Gastroesophageal sphincter (tissue), 4 donors: ENCODE results near the gene XKR7. TPM values are rescaled to one million over a fixed set of nuclear protein-coding genes. Genes with fewer than 3 reads are reported as not detected.

Source experiments
- ATAC-seq: fragments of 150-250 bp; one replicate; pipeline ENCODE4 v1.9.1; 2016; ENCODE audit warnings: mild to moderate bottlenecking, moderate library complexity
- H3K27ac ChIP-seq, 4 donors: fragments of 200-600 bp; sonication (generic) in 3 of 4; 1 replicate in 3 of 4; 2 replicates in 1 of 4; pipeline ENCODE4 v1.5.1; 2016 to 2019
- H3K27me3 ChIP-seq: fragments of 200-600 bp; sonication (generic); one replicate; pipeline ENCODE4 v1.5.1; 2019
- H3K36me3 ChIP-seq, 2 donors: fragments of 200-600 bp; sonication (generic); one replicate each; pipeline ENCODE4 v1.5.1; 2019; ENCODE audit warnings: control low read depth in 1 of 2
- H3K4me1 ChIP-seq, 3 donors: fragments of 200-600 bp; sonication (generic); 1 replicate in 2 of 3; 2 replicates in 1 of 3; pipeline ENCODE4 v1.5.1; 2016 to 2019; ENCODE audit warnings: control low read depth in 2 of 3
- H3K4me3 ChIP-seq, 2 donors: fragments of 200-600 bp; sonication (generic); one replicate each; pipeline ENCODE4 v1.5.1; 2019; ENCODE audit warnings: mild to moderate bottlenecking in 1 of 2, moderate library complexity in 1 of 2
- H3K9me3 ChIP-seq, 3 donors: fragments of 200-600 bp; sonication (generic); one replicate each; pipeline ENCODE4 v1.5.1; 2017 to 2019; ENCODE audit warnings: control low read depth in 2 of 3
- CTCF ChIP-seq, 4 experiments: fragments of 200-600 bp in 2 of 4; fragments of 450-650 bp in 2 of 4; sonication (generic) in 1 of 4; IDR thresholded peaks; one replicate each; pipeline ENCODE4 v1.5.1; 2017 to 2019; ENCODE audit warnings: antibody characterized with exemption in 4 of 4, mild to moderate bottlenecking in 2 of 4, moderate library complexity in 2 of 4
- EP300 ChIP-seq: sonication (generic); formaldehyde crosslinking; IDR thresholded peaks from one replicate; pipeline ENCODE4 v1.6.1; 2017; ENCODE audit warnings: antibody characterized with exemption, mild to moderate bottlenecking
- POLR2A ChIP-seq, 2 donors: fragments of 450-650 bp; IDR thresholded peaks; one replicate each; pipeline ENCODE4 v1.6.1; 2017; ENCODE audit warnings: antibody characterized with exemption in 2 of 2, mild to moderate bottlenecking in 2 of 2, moderate library complexity in 1 of 2
- POLR2AphosphoS5 ChIP-seq: sonication (generic); formaldehyde crosslinking; IDR thresholded peaks from one replicate; pipeline ENCODE4 v1.6.1; 2017; ENCODE audit warnings: antibody characterized with exemption
- WGBS, 2 donors: methylation state at CpG; one replicate each; pipeline ENCODE4 v1.1.5; 2018; ENCODE audit warnings: low coverage in 1 of 2; 5-methylcytosine and 5-hydroxymethylcytosine counted together
- total RNA-seq, 4 donors: library from RNA; depleted of rRNA; stranded (reverse); fragments of >200 nt; gene quantifications; one replicate each; pipeline ENCODE4 v1.1.0, GENCODE V29; 2016

The XKR7 gene
- total RNA-seq, 4 donors from 2014 or later, result 0.04 to 0.07 TPM; not detected in 2

GRCh38 chr20:31922181-31922580 is 45.8 kb upstream of the XKR7 start:
- H3K27ac ChIP-seq, result no peak overlapping the region
- WGBS, 2 donors, result 65 to 74% methylated on average over 4 of the region's 4 CpGs
- H3K4me3 ChIP-seq, result no peak overlapping the region
- H3K27me3 ChIP-seq, result peaks cover 69% of the 10 kb centered on the region
- no peak for ATAC-seq
- TF ChIP-seq EP300, result no peak
- TF ChIP-seq POLR2AphosphoS5, result no peak
- TF ChIP-seq POLR2A (IDR thresholded peaks at IDR 0.05), result no peak
- TF ChIP-seq CTCF (IDR thresholded peaks at IDR 0.05), result no peak
- no peaks in the 10 kb centered on the region for H3K4me1 ChIP-seq
- no peaks in the 10 kb centered on the region for H3K36me3 ChIP-seq
- no peaks in the 10 kb centered on the region for H3K9me3 ChIP-seq

GRCh38 chr20:31922588-31922987 is 45.4 kb upstream of the XKR7 start:
- peaks cover 71% of the 10 kb centered on the region for H3K27me3 ChIP-seq
- no peaks in the 10 kb centered on the region for H3K9me3 ChIP-seq
- H3K27ac ChIP-seq, result no peak overlapping the region
- 76 to 92% methylated on average over 4 of the region's 4 CpGs for WGBS, 2 donors
- H3K4me1 ChIP-seq, result no peaks in the 10 kb centered on the region
- ATAC-seq, result no peak
- TF ChIP-seq POLR2A (IDR thresholded peaks at IDR 0.05) (no peak), POLR2AphosphoS5 (no peak), CTCF (IDR thresholded peaks at IDR 0.05) (no peak), EP300 (no peak)
- H3K36me3 ChIP-seq, result no peaks in the 10 kb centered on the region
- H3K4me3 ChIP-seq, result no peak overlapping the region

- H3K36me3 ChIP-seq, result no peaks in the 10 kb centered on the region
- H3K27ac ChIP-seq, result no peak overlapping the region
- H3K9me3 ChIP-seq, result no peaks in the 10 kb centered on the region
- ATAC-seq, result no peak
- 47 to 59% methylated on average over 8 to 13 of the region's 13 CpGs for WGBS, 2 donors
- no peak overlapping the region for H3K4me3 ChIP-seq
- peaks cover 71% of the 10 kb centered on the region for H3K27me3 ChIP-seq
- H3K4me1 ChIP-seq, result no peaks in the 10 kb centered on the region
- no peak for TF ChIP-seq POLR2A (IDR thresholded peaks at IDR 0.05)
- no peak for TF ChIP-seq CTCF (IDR thresholded peaks at IDR 0.05)
- no peak for TF ChIP-seq EP300
- TF ChIP-seq POLR2AphosphoS5, result no peak
These were observed 44.3 kb upstream of the XKR7 start for GRCh38 chr20:31923388-31924331.

- Histone ChIP-seq H3K27ac (no peak overlapping the region), H3K9me3 (no peaks in the 10 kb centered on the region), H3K36me3 (no peaks in the 10 kb centered on the region), H3K4me1 (no peaks in the 10 kb centered on the region), H3K4me3 (no peak overlapping the region), H3K27me3 (peaks cover 64% of the 10 kb centered on the region)
- no peak for TF ChIP-seq POLR2A (IDR thresholded peaks at IDR 0.05)
- no peak for TF ChIP-seq EP300
- 92% methylated on average over 8 of the region's 8 CpGs; no CpG with 5 or more reads in 1 of the 2 donors for WGBS, 2 donors
- no peak for ATAC-seq
These were observed 43.4 kb upstream of the XKR7 start for GRCh38 chr20:31924561-31924960.

GRCh38 chr20:31925631-31926030 is 42.3 kb upstream of the XKR7 start:
- ATAC-seq, result no peak
- Histone ChIP-seq H3K9me3 (no peaks in the 10 kb centered on the region), H3K4me3 (no peak overlapping the region), H3K27ac (no peak overlapping the region), H3K27me3 (peaks cover 53% of the 10 kb centered on the region), H3K4me1 (no peaks in the 10 kb centered on the region), H3K36me3 (no peaks in the 10 kb centered on the region)
- no peak for TF ChIP-seq POLR2AphosphoS5
- no peak for TF ChIP-seq CTCF (IDR thresholded peaks at IDR 0.05)
- TF ChIP-seq EP300, result no peak
- no peak for TF ChIP-seq POLR2A (IDR thresholded peaks at IDR 0.05)
- 22 to 51% methylated on average over 3 to 7 of the region's 9 CpGs for WGBS, 2 donors
